ENCODE measurements around the gene AMMECR1. TPM values are rescaled to one million over a fixed set of nuclear protein-coding genes. Genes with fewer than 3 reads are reported as not detected.
"Not testable (repeated sequence)": the region's sequence is repeated elsewhere in the genome, so short reads cannot be mapped to it uniquely, and the experiment has no call there.

The AMMECR1 gene
- total RNA-seq, 1 donor from 2014 or later: 16.7 TPM

GRCh38 chrX:110159235-110159634 lies 158.7 kb downstream of the AMMECR1 start:
- TF ChIP-seq CTCF (conservative IDR thresholded peaks at IDR 0.05; ENCODE audit: low read depth, low read length): no peak
- no peak overlapping the region for H3K4me3 ChIP-seq (ENCODE audit: low read depth, low read length)
- DNase-seq (ENCODE audit: low read depth): no peak

- no peak overlapping the region for H3K4me3 ChIP-seq (ENCODE audit: low read depth, low read length)
- no peak for DNase-seq (ENCODE audit: low read depth)
- no peak for TF ChIP-seq CTCF (conservative IDR thresholded peaks at IDR 0.05; ENCODE audit: low read depth, low read length)
Observed at GRCh38 chrX:110157444-110157843, 160.4 kb downstream of the AMMECR1 start.

GRCh38 chrX:110156167-110156754 lies 161.6 kb downstream of the AMMECR1 start:
- DNase-seq (ENCODE audit: low read depth): no peak
- peak; percentile 35 for TF ChIP-seq CTCF (conservative IDR thresholded peaks at IDR 0.05; ENCODE audit: low read depth, low read length)
- no peak overlapping the region for H3K4me3 ChIP-seq (ENCODE audit: low read depth, low read length)

DNA sequence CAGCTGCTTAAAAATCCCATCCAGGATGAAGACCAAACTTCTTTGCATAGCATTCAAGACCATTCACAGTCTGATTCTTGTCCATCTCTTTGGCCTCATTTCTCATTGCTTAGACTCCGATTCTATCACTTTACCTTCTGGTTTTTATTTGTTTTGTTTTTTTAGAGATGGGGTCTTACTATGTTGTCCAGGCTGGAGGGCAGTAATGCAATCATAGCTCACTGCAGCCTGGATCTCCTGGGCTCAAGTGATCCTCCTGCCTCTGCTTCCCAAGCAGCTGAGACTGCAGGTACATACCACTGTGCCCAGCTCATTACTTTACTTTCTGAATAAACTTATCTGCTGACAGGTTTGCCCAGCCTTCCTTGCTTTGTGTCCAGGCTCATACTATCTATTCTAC lies 162.1 kb downstream of the AMMECR1 start:
- no peak for TF ChIP-seq CTCF (conservative IDR thresholded peaks at IDR 0.05; ENCODE audit: low read depth, low read length)
- H3K4me3 ChIP-seq (ENCODE audit: low read depth, low read length): no peak overlapping the region
- DNase-seq (ENCODE audit: low read depth): no peak

DNA sequence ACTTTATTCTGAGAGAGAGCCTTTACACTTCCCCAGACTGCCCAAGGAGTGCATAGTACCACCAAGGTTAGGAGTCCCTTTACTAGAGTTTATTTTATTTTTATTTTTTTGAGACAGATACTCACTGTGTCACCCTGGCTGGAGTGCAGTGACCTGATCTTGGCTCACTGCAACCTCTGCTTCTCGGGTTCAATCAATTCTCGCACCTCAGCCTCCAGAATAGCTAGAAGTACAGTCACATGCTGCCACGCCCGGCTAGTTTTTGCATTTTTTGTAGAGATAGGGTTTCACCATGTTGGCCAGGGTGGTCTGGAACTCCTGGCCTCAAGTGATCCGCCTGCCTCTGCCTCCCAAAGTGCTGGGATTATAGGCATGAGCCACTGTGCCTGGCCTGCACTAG lies 163.6 kb downstream of the AMMECR1 start:
- not testable (repeated sequence) for H3K4me3 ChIP-seq (ENCODE audit: low read depth, low read length); DNase-seq (ENCODE audit: low read depth)

- H3K4me3 ChIP-seq (ENCODE audit: low read depth, low read length): no peak overlapping the region
- DNase-seq (ENCODE audit: low read depth): no peak
- no peak for TF ChIP-seq CTCF (conservative IDR thresholded peaks at IDR 0.05; ENCODE audit: low read depth, low read length)
Observed at GRCh38 chrX:110153896-110154295, 164.0 kb downstream of the AMMECR1 start.

- no peak for TF ChIP-seq CTCF (conservative IDR thresholded peaks at IDR 0.05; ENCODE audit: low read depth, low read length)
- no peak overlapping the region for H3K4me3 ChIP-seq (ENCODE audit: low read depth, low read length)
- no peak for DNase-seq (ENCODE audit: low read depth)
Observed at GRCh38 chrX:110153244-110153643, 164.6 kb downstream of the AMMECR1 start.
